H1 (cell line): Measurements from ENCODE around the gene SERAC1. TPM values are rescaled to one million over a fixed set of nuclear protein-coding genes. Genes with fewer than 3 reads are reported as not detected.

Experiments used
- CTCF ChIA-PET: fragments of 300-600 bp; sonication (Branson Sonifier 250); formaldehyde crosslinking; loops from one replicate; lab custom pipeline; 2021; ENCODE audit not compliant: partially characterized antibody; lab: Charles Lee
- POLR2A ChIA-PET: fragments of 300-600 bp; sonication (Branson Sonifier 250); formaldehyde crosslinking; loops from one replicate; lab custom pipeline; 2021; ENCODE audit warnings: inconsistent platforms; ENCODE audit not compliant: partially characterized antibody; lab: Charles Lee
- DNase-seq, 2 experiments: peaks; one replicate each; pipeline versions ENCODE4 v3.0.0 to v3.0.0-alpha.2; 2010 to 2022; ENCODE audit warnings: low spot score in 2 of 2, low read depth in 1 of 2, mixed read lengths in 1 of 2
- FAIRE-seq: peaks from 2 replicates; lab custom pipeline; 2011; peaks lifted over from hg19 to GRCh38; lab: Jason Lieb, UNC
- H2AFZ ChIP-seq: 2 replicates; pipeline ENCODE4 v1.8.1; 2012; ENCODE audit warnings: low read length, inconsistent platforms
- H2AK5ac ChIP-seq: 2 replicates; pipeline ENCODE4 v1.6.1; 2013; ENCODE audit warnings: low read depth, low read length
- H2BK120ac ChIP-seq: replicated peaks from 2 replicates; pipeline ENCODE3; 2013; ENCODE audit warnings: low read depth, low read length, inconsistent platforms
- H2BK12ac ChIP-seq: 2 replicates; pipeline ENCODE4 v1.6.1; 2013; ENCODE audit warnings: low read depth, low read length
- H2BK15ac ChIP-seq: 2 replicates; pipeline ENCODE4 v1.6.1; 2013; ENCODE audit warnings: low read length
- H2BK20ac ChIP-seq: 2 replicates; pipeline ENCODE4 v1.6.1; 2013; ENCODE audit warnings: low read length
- H2BK5ac ChIP-seq: 2 replicates; pipeline ENCODE4 v1.6.1; 2013; ENCODE audit warnings: low read depth, low read length
- H3K14ac ChIP-seq: 2 replicates; pipeline ENCODE4 v1.6.1; 2013; ENCODE audit warnings: inconsistent platforms; ENCODE audit not compliant: insufficient read length
- H3K18ac ChIP-seq: 2 replicates; pipeline ENCODE4 v1.6.1; 2013; ENCODE audit warnings: low read length; ENCODE audit errors: extremely low read depth
- H3K23ac ChIP-seq: 2 replicates; pipeline ENCODE4 v1.6.1; 2013; ENCODE audit warnings: inconsistent platforms; ENCODE audit not compliant: insufficient read length
- H3K23me2 ChIP-seq: 2 replicates; pipeline ENCODE4 v1.6.1; 2013; ENCODE audit warnings: low read depth, low read length
- H3K27ac ChIP-seq: 2 replicates; pipeline ENCODE4 v1.6.1; 2011; ENCODE audit warnings: low read depth, low read length, inconsistent platforms
- H3K27me3 ChIP-seq, 4 experiments: replicated peaks in 1 of 4; 1 replicate in 1 of 4; 2 replicates in 3 of 4; pipeline versions ENCODE4 v1.6.1 to v1.8.1; 2011 to 2013; ENCODE audit warnings: low read length in 3 of 4, mild to moderate bottlenecking in 3 of 4, inconsistent platforms in 2 of 4, mixed read lengths in 2 of 4, moderate library complexity in 1 of 4; ENCODE audit not compliant: control insufficient read depth in 3 of 4, insufficient read depth in 3 of 4; ENCODE audit errors: extremely low read depth in 1 of 4
- H3K36me3 ChIP-seq, 4 experiments: 2 replicates each; pipeline versions ENCODE4 v1.6.1 to v1.8.1; 2011 to 2013; ENCODE audit warnings: mild to moderate bottlenecking in 4 of 4, low read length in 3 of 4, moderate library complexity in 2 of 4, control low read depth in 1 of 4, inconsistent platforms in 1 of 4; ENCODE audit not compliant: insufficient read depth in 4 of 4, control insufficient read depth in 2 of 4
- H3K4ac ChIP-seq: replicated peaks from 2 replicates; pipeline ENCODE3; 2013; ENCODE audit warnings: low read length, low read depth, mixed read lengths, inconsistent platforms; ENCODE audit not compliant: insufficient read length
- H3K4me1 ChIP-seq, 4 experiments: replicated peaks in 1 of 4; 1 replicate in 1 of 4; 2 replicates in 3 of 4; pipeline versions ENCODE4 v1.6.1 to v1.8.1; 2011 to 2013; ENCODE audit warnings: low read length in 3 of 4, inconsistent platforms in 2 of 4, mixed read lengths in 1 of 4; ENCODE audit not compliant: insufficient read depth in 4 of 4, control insufficient read depth in 3 of 4
- H3K4me2 ChIP-seq, 2 experiments: 2 replicates each; pipeline versions ENCODE4 v1.6.1 to v1.8.1; 2011 to 2013; ENCODE audit warnings: low read depth in 2 of 2, low read length in 2 of 2, control low read depth in 1 of 2, inconsistent platforms in 1 of 2, mild to moderate bottlenecking in 1 of 2; ENCODE audit not compliant: insufficient read depth in 1 of 2
- H3K4me3 ChIP-seq, 4 experiments: fragments of 200-600, 300-600 bp in 1 of 4; sonication (generic), shearing (Covaris generic), sonication (Bioruptor Twin) in 1 of 4; 2 replicates each; pipeline versions ENCODE4 v1.5.1 to v1.8.1; 2011 to 2016; ENCODE audit warnings: low read length in 4 of 4, low read depth in 3 of 4, control low read depth in 2 of 4, inconsistent platforms in 2 of 4, mild to moderate bottlenecking in 2 of 4, mixed read lengths in 1 of 4, moderate library complexity in 1 of 4; ENCODE audit not compliant: insufficient read depth in 2 of 4; ENCODE audit errors: extremely low read depth in 1 of 4
- H3K56ac ChIP-seq: replicated peaks from 2 replicates; pipeline ENCODE3; 2013; ENCODE audit warnings: low read depth, mild to moderate bottlenecking, mixed read lengths, low read length, inconsistent platforms; ENCODE audit not compliant: insufficient read length
- H3K79me1 ChIP-seq: 2 replicates; pipeline ENCODE4 v1.6.1; 2013; ENCODE audit warnings: low read depth, low read length, control low read depth
- H3K79me2 ChIP-seq, 2 experiments: 2 replicates each; pipeline versions ENCODE4 v1.6.1 to v1.8.1; 2012 to 2013; ENCODE audit warnings: low read length in 2 of 2, mild to moderate bottlenecking in 2 of 2, inconsistent platforms in 1 of 2; ENCODE audit not compliant: insufficient read depth in 2 of 2, control insufficient read depth in 1 of 2
- H3K9ac ChIP-seq, 4 experiments: replicated peaks in 1 of 4; 1 replicate in 1 of 4; 2 replicates in 3 of 4; pipeline versions ENCODE4 v1.6.1 to v1.8.1; 2011 to 2013; ENCODE audit warnings: low read depth in 3 of 4, low read length in 3 of 4, control low read depth in 2 of 4, mild to moderate bottlenecking in 2 of 4, moderate library complexity in 2 of 4, inconsistent platforms in 1 of 4; ENCODE audit errors: extremely low read depth in 1 of 4
- H3K9me3 ChIP-seq, 2 experiments: 2 replicates each; pipeline versions ENCODE4 v1.6.1 to v1.8.1; 2012 to 2013; ENCODE audit warnings: mild to moderate bottlenecking in 2 of 2, moderate library complexity in 2 of 2, control low read depth in 1 of 2, inconsistent platforms in 1 of 2, low read depth in 1 of 2, low read length in 1 of 2, mixed read lengths in 1 of 2; ENCODE audit not compliant: insufficient read depth in 2 of 2
- H4K20me1 ChIP-seq, 2 experiments: replicated peaks in 1 of 2; 2 replicates each; pipeline versions ENCODE3 to v1.8.1; 2011 to 2013; ENCODE audit warnings: inconsistent platforms in 2 of 2, low read length in 2 of 2, mild to moderate bottlenecking in 1 of 2; ENCODE audit not compliant: insufficient read depth in 2 of 2, control insufficient read depth in 1 of 2
- H4K5ac ChIP-seq: 2 replicates; pipeline ENCODE4 v1.6.1; 2013; ENCODE audit warnings: low read length, low read depth, mixed read lengths, inconsistent platforms; ENCODE audit not compliant: insufficient read length
- H4K8ac ChIP-seq: 2 replicates; pipeline ENCODE4 v1.8.0; 2013; ENCODE audit warnings: mild to moderate bottlenecking, moderate library complexity, low read length, inconsistent platforms; ENCODE audit not compliant: insufficient read depth; ENCODE audit errors: extremely low read depth
- H4K91ac ChIP-seq: replicated peaks from 2 replicates; pipeline ENCODE3; 2013; ENCODE audit warnings: low read length, mixed read lengths, inconsistent platforms; ENCODE audit not compliant: insufficient read length
- CBX5 ChIP-seq: fragments of 300-800, 300-1000 bp; sonication (generic); IDR thresholded peaks from 2 replicates; pipeline ENCODE4 v1.7.1; 2016; ENCODE audit warnings: antibody characterized with exemption, low read length, low read depth
- CEBPB ChIP-seq: IDR thresholded peaks from 2 replicates; pipeline ENCODE4 v1.6.1; 2012; ENCODE audit warnings: low read depth, low read length
- CHD1 ChIP-seq: IDR thresholded peaks from 2 replicates; pipeline ENCODE4 v1.6.1; 2012; ENCODE audit warnings: low read depth, low read length, improper control_type of control experiment
- CREB1 ChIP-seq: IDR thresholded peaks from 2 replicates; pipeline ENCODE4 v1.6.1; 2012; ENCODE audit warnings: inconsistent platforms
- POLR2AphosphoS5 ChIP-seq: IDR thresholded peaks from 2 replicates; pipeline ENCODE4 v1.6.1; 2011; ENCODE audit warnings: low read depth, low read length
- RFX5 ChIP-seq: IDR thresholded peaks from 2 replicates; pipeline ENCODE4 v1.6.1; 2011; ENCODE audit warnings: low read depth, low read length, improper control_type of control experiment, borderline replicate concordance
- SP4 ChIP-seq: IDR thresholded peaks from 2 replicates; pipeline ENCODE4 v1.6.1; 2012; ENCODE audit warnings: low read length, inconsistent platforms
- SRF ChIP-seq: IDR thresholded peaks from 2 replicates; pipeline ENCODE4 v1.6.1; 2011; ENCODE audit warnings: mild to moderate bottlenecking, low read depth, low read length, moderate library complexity
- SUZ12 ChIP-seq: fragments of 200-600 bp; sonication (generic); IDR thresholded peaks from 2 replicates; pipeline ENCODE4 v1.6.1; 2012; ENCODE audit warnings: mild to moderate bottlenecking, inconsistent platforms, low read length, moderate library complexity, mixed read lengths
- TAF1 ChIP-seq: IDR thresholded peaks from 2 replicates; pipeline ENCODE4 v1.6.1; 2011; ENCODE audit warnings: mild to moderate bottlenecking, low read depth, low read length
- TCF12 ChIP-seq: IDR thresholded peaks from 2 replicates; pipeline ENCODE4 v1.6.1; 2011; ENCODE audit warnings: low read depth, mild to moderate bottlenecking, low read length
- TEAD4 ChIP-seq: IDR thresholded peaks from 2 replicates; pipeline ENCODE4 v1.6.1; 2012; ENCODE audit warnings: low read depth, low read length, inconsistent platforms, mixed read lengths
- ZNF274 ChIP-seq: IDR thresholded peaks from 2 replicates; pipeline ENCODE4 v1.7.0; 2012; ENCODE audit warnings: low read length, borderline replicate concordance; ENCODE audit errors: extremely low read depth
- WGBS, 2 experiments: shearing (Covaris generic) in 1 of 2; methylation state at CpG; one replicate each; pipeline versions ENCODE4 v1.1.6 to v1.1.7; 2013 to 2015; ENCODE audit warnings: low lambda C conversion rate in 2 of 2, mixed read lengths in 2 of 2, inconsistent platforms in 1 of 2, low coverage in 1 of 2, missing lambda C conversion rate in 1 of 2; ENCODE audit not compliant: insufficient replicate concordance in 2 of 2, insufficient coverage in 1 of 2, insufficient read length in 1 of 2; ENCODE audit errors: extremely low coverage in 1 of 2, missing lambda C conversion rate in 1 of 2; 5-methylcytosine and 5-hydroxymethylcytosine counted together
- polyA plus RNA-seq, 7 experiments: library from polyadenylated mRNA; depleted of rRNA in 3 of 7; stranded (reverse) in 5 of 7; unstranded in 2 of 7; fragments of >200 nt in 5 of 7; fragments of 200-250 nt in 2 of 7; gene quantifications; 1 replicate in 5 of 7; 2 replicates in 1 of 7; 4 replicates in 1 of 7; pipeline versions ENCODE4 v1.2.1 to v1.2.3, GENCODE V29; 2011 to 2013; ENCODE audit warnings: missing spikeins in 2 of 7, mixed read lengths in 2 of 7
- total RNA-seq: library from RNA; stranded (reverse); fragmentation: NEBNext Ultra II Directional; extraction: Animal tissue kit (Norgen Biotek cat#: 25700); gene quantifications from 2 replicates; pipeline ENCODE4 v1.2.1, GENCODE V29; 2021

SERAC1 gene
- total and polyA plus RNA-seq, 2 of the 8 experiments (the other 6 are each of a cell fraction or from before 2014, with no cell fraction given): 7.3 to 9.0 TPM

DNA sequence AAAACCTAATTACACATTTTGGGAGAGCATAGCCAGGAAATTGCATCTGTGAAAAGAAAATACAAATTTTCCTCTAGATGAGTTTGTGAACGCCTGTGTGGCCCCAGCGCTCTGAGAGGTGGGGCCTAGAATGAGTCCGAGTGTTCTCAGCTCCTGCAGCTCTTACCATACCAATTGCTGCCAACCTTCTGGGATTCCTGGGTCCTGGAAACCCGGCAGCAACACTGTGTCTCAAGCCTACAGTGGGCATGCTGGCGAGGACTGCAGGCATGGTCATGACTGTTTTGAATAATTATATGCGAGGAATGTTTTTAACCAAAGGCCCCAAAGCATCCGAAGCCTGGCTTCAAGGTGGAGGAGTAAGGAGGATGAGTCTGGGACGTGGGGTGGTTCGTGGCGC is 90.4 kb downstream of the SERAC1 start:
- no peak overlapping the region for H3K27ac ChIP-seq
- ChIA-PET CTCF (interaction anchor here (0.6 to 1.1 kb wide), 3 partner anchors 12 to 670 kb away, joined by 3 to 4 read pairs (median 3); no protein-coding TSS in a partner anchor), POLR2A (interaction anchor here (0.6 to 1.1 kb wide), 3 partner anchors 20 to 624 kb away, joined by 3 read pairs; no protein-coding TSS in a partner anchor)
- DNase-seq (no peak), FAIRE-seq (peak; percentile 39)
- WGBS, 2 experiments: 88% methylated on average over 10 of the region's 10 CpGs; no CpG with 5 or more reads in 1 of the 2 experiments
- no peak overlapping the region for H3K9ac ChIP-seq
- H2BK20ac ChIP-seq: no peak overlapping the region
- no peak overlapping the region for H2AK5ac ChIP-seq
- no peak overlapping the region for H3K56ac ChIP-seq
- no peak overlapping the region for H3K4me3 ChIP-seq
- H2AFZ ChIP-seq: no peak overlapping the region
- H2BK12ac ChIP-seq: no peak overlapping the region
- H2BK15ac ChIP-seq: no peak overlapping the region
- no peak overlapping the region for H3K4ac ChIP-seq
- H2BK5ac ChIP-seq: no peak overlapping the region
- H3K23ac ChIP-seq: no peak overlapping the region
- H4K91ac ChIP-seq: no peak overlapping the region
- no peak overlapping the region for H3K14ac ChIP-seq
- no peak overlapping the region for H3K4me2 ChIP-seq
- no peak for TF ChIP-seq CBX5
- TF ChIP-seq SUZ12: no peak
- no peak for TF ChIP-seq TAF1
- no peak for TF ChIP-seq RFX5
- no peak for TF ChIP-seq TCF12
- no peak for TF ChIP-seq CREB1
- no peak for TF ChIP-seq ZNF274
- TF ChIP-seq TEAD4: no peak
- no peak for TF ChIP-seq CEBPB
- no peak for TF ChIP-seq CHD1
- TF ChIP-seq POLR2AphosphoS5: no peak
- no peak for TF ChIP-seq SP4
- no peak for TF ChIP-seq SRF
- no peak overlapping the region for H4K8ac ChIP-seq
- H3K9me3 ChIP-seq: no peaks in the 10 kb centered on the region
- no peaks in the 10 kb centered on the region; a peak in 1 of 8 replicates for H3K36me3 ChIP-seq
- no peaks in the 10 kb centered on the region for H3K79me2 ChIP-seq
- H3K18ac ChIP-seq: no peak overlapping the region
- H4K20me1 ChIP-seq: peaks cover 0 to 1% of the 10 kb centered on the region in 2 experiments
- H2BK120ac ChIP-seq: no peak overlapping the region
- no peak overlapping the region for H4K5ac ChIP-seq
- no peaks in the 10 kb centered on the region for H3K4me1 ChIP-seq
- no peaks in the 10 kb centered on the region for H3K79me1 ChIP-seq
- H3K27me3 ChIP-seq: no peaks in the 10 kb centered on the region
- no peaks in the 10 kb centered on the region for H3K23me2 ChIP-seq
